Keratinocyte (primary cell): Measurements from ENCODE around the gene ORMDL3.

Source experiments
- EZH2 ChIP-seq: IDR thresholded peaks from one replicate; pipeline ENCODE4 v1.6.1; 2012; ENCODE audit warnings: inconsistent platforms, mild to moderate bottlenecking, low read length, moderate library complexity
- TF ChIP-seq, protein P1 (sequence below), 3 experiments: IDR thresholded peaks in 1 of 3; conservative IDR thresholded peaks in 1 of 3; optimal IDR thresholded peaks in 1 of 3; 2 replicates in 2 of 3; 3 replicates in 1 of 3; pipeline versions ENCODE3 to v1.5.1; 2011; ENCODE audit warnings: low read length in 3 of 3, mild to moderate bottlenecking in 3 of 3, moderate library complexity in 2 of 3, control low read depth in 1 of 3, inconsistent platforms in 1 of 3; ENCODE audit not compliant: insufficient read depth in 2 of 3; ENCODE audit errors: extremely low read depth in 1 of 3

DNA sequence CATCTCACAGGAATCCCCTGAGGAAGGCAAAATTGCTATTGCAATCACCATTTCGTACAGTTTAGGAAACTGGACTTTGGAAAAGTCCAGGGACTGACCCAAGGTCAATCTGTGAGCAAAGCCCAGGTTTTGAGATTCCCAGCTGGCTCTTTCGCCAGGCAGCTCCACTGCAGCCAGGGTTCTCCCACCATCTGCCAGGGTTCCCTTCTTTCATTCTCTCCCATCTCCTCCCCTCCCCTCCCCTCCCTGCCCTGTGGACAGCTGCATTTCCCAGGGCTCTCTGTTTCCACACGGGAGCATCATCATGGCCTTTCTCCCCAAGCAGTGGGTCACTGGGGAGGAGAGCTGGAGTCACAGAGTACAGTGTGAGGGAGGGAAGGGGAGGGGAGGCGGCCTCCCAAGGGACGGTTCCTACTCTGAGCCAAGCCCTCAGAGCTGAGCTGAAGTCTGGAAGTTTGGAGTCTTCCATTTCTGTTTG lies 23.5 kb upstream of the ORMDL3 start:
- TF ChIP-seq, protein P1, sequence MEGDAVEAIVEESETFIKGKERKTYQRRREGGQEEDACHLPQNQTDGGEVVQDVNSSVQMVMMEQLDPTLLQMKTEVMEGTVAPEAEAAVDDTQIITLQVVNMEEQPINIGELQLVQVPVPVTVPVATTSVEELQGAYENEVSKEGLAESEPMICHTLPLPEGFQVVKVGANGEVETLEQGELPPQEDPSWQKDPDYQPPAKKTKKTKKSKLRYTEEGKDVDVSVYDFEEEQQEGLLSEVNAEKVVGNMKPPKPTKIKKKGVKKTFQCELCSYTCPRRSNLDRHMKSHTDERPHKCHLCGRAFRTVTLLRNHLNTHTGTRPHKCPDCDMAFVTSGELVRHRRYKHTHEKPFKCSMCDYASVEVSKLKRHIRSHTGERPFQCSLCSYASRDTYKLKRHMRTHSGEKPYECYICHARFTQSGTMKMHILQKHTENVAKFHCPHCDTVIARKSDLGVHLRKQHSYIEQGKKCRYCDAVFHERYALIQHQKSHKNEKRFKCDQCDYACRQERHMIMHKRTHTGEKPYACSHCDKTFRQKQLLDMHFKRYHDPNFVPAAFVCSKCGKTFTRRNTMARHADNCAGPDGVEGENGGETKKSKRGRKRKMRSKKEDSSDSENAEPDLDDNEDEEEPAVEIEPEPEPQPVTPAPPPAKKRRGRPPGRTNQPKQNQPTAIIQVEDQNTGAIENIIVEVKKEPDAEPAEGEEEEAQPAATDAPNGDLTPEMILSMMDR (optimal IDR thresholded peaks at IDR 0.05 in 1 of 3, IDR thresholded peaks at IDR 0.05 in 1 of 3, conservative IDR thresholded peaks at IDR 0.05 in 1 of 3; ENCODE audit: extremely low read depth in 1 of 3, insufficient read depth in 2 of 3, low read length in 3 of 3) = no peak
- TF ChIP-seq EZH2 = no peak
